OCI-LY7 (cell line): ENCODE measurements around the gene EIF3K. TPM values are rescaled to one million over a fixed set of nuclear protein-coding genes. Genes with fewer than 3 reads are reported as not detected.

ENCODE experiments used
- BruUV-seq: library from RNA; stranded (reverse); fragments of 400-500 nt; replicated peaks from 2 replicates; lab custom pipeline; 2021; lab: Mats Ljungman, UMichigan
- CTCF ChIA-PET: fragments of 300-600 bp; sonication (Branson Sonifier 250); formaldehyde crosslinking; loops from one replicate; lab custom pipeline; 2022; ENCODE audit warnings: antibody characterized with exemption; ENCODE audit not compliant: unreplicated experiment; lab: Charles Lee
- POLR2A ChIA-PET: fragments of 300-600 bp; sonication (Branson Sonifier 250); formaldehyde crosslinking; loops from one replicate; lab custom pipeline; 2022; ENCODE audit warnings: antibody characterized with exemption; lab: Charles Lee
- DNase-seq: peaks from one replicate; pipeline ENCODE4 v3.0.0-alpha.2; 2015; ENCODE audit warnings: low spot score
- H2AFZ ChIP-seq: fragments of 200-600 bp; sonication (generic), shearing (Covaris generic); 2 replicates; pipeline ENCODE4 v1.6.1; 2014; ENCODE audit warnings: mild to moderate bottlenecking, antibody characterized with exemption, low read length, moderate library complexity
- H3K27ac ChIP-seq: fragments of 200-600 bp; sonication (generic); 2 replicates; pipeline ENCODE4 v1.5.1; 2014; ENCODE audit warnings: mixed run types, low read depth, mild to moderate bottlenecking, moderate library complexity, low read length, inconsistent platforms; ENCODE audit not compliant: poor library complexity, severe bottlenecking
- H3K36me3 ChIP-seq: fragments of 200-600 bp; sonication (generic); 2 replicates; pipeline ENCODE4 v1.6.1; 2014; ENCODE audit warnings: mild to moderate bottlenecking, antibody characterized with exemption, low read length, moderate library complexity, mixed read lengths; ENCODE audit not compliant: insufficient read depth
- H3K4me1 ChIP-seq: fragments of 200-600 bp; sonication (generic); 2 replicates; pipeline ENCODE4 v1.5.1; 2014; ENCODE audit warnings: mild to moderate bottlenecking, low read length; ENCODE audit not compliant: insufficient read depth, poor library complexity, severe bottlenecking
- H3K4me2 ChIP-seq: fragments of 200-600 bp; sonication (generic); 2 replicates; pipeline ENCODE4 v1.6.1; 2014; ENCODE audit warnings: mild to moderate bottlenecking, low read length
- H3K4me3 ChIP-seq: fragments of 200-600 bp; sonication (generic); 2 replicates; pipeline ENCODE4 v1.5.1; 2014; ENCODE audit warnings: mild to moderate bottlenecking, low read depth, low read length; ENCODE audit not compliant: poor library complexity, severe bottlenecking
- H3K79me2 ChIP-seq: fragments of 200-600 bp; sonication (generic); 2 replicates; pipeline ENCODE4 v1.6.1; 2016; ENCODE audit warnings: low read depth, mild to moderate bottlenecking, low read length, moderate library complexity, mixed read lengths; ENCODE audit not compliant: insufficient read depth
- H3K9me2 ChIP-seq: fragments of 200-600 bp; sonication (generic); 2 replicates; pipeline ENCODE4 v1.6.1; 2016; ENCODE audit warnings: mild to moderate bottlenecking, low read length, mixed read lengths; ENCODE audit not compliant: insufficient read depth
- H3K9me3 ChIP-seq: fragments of 200-600 bp; sonication (generic); 2 replicates; pipeline ENCODE4 v1.6.1; 2014; ENCODE audit warnings: mild to moderate bottlenecking, mixed run types, low read length, mixed read lengths
- H4K20me1 ChIP-seq: fragments of 200-600 bp; sonication (generic); 2 replicates; pipeline ENCODE4 v1.6.1; 2014; ENCODE audit warnings: mild to moderate bottlenecking, antibody characterized with exemption, low read length, moderate library complexity, mixed read lengths; ENCODE audit not compliant: insufficient read depth
- EZH2phosphoT487 ChIP-seq: fragments of 200-600 bp; sonication (generic); IDR thresholded peaks from 2 replicates; pipeline ENCODE4 v1.6.1; 2018; ENCODE audit warnings: low read depth, borderline replicate concordance, mild to moderate bottlenecking, mixed run types, antibody characterized with exemption, low read length, moderate library complexity, mixed read lengths
- intact Hi-C: fragments of 100-400 bp; cut with micrococcal nuclease; formaldehyde crosslinking; loops from one replicate; pipeline ENCODE4 v1.10.0; 2022; ENCODE audit not compliant: unreplicated experiment
- total RNA-seq, 2 experiments: library from RNA; depleted of rRNA in 1 of 2; stranded (reverse); fragments of >200 nt in 1 of 2; shearing (Covaris generic) in 1 of 2; gene quantifications; 2 replicates each; pipeline ENCODE4 v1.2.3, GENCODE V29; 2014 to 2022
- TF ChIP-seq, protein P1 (sequence below): fragments of 200-600 bp; sonication (generic); conservative IDR thresholded peaks from 2 replicates; pipeline ENCODE4 v1.5.1; 2014; ENCODE audit warnings: mild to moderate bottlenecking, antibody characterized with exemption, low read length, moderate library complexity, mixed read lengths

EIF3K gene
- total RNA-seq, 2 experiments from 2014 or later, result 321 to 364 TPM

GRCh38 chr19:38673030-38673429, 54.0 kb downstream of the EIF3K start:
- no TSS peak for BruUV-seq
- TF ChIP-seq, protein P1, sequence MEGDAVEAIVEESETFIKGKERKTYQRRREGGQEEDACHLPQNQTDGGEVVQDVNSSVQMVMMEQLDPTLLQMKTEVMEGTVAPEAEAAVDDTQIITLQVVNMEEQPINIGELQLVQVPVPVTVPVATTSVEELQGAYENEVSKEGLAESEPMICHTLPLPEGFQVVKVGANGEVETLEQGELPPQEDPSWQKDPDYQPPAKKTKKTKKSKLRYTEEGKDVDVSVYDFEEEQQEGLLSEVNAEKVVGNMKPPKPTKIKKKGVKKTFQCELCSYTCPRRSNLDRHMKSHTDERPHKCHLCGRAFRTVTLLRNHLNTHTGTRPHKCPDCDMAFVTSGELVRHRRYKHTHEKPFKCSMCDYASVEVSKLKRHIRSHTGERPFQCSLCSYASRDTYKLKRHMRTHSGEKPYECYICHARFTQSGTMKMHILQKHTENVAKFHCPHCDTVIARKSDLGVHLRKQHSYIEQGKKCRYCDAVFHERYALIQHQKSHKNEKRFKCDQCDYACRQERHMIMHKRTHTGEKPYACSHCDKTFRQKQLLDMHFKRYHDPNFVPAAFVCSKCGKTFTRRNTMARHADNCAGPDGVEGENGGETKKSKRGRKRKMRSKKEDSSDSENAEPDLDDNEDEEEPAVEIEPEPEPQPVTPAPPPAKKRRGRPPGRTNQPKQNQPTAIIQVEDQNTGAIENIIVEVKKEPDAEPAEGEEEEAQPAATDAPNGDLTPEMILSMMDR, result no peak
- no peak for TF ChIP-seq EZH2phosphoT487
- Histone ChIP-seq H3K4me1 (peaks cover 21% of the 10 kb centered on the region), H3K9me3 (no peaks in the 10 kb centered on the region), H3K4me2 (no peak overlapping the region), H3K27ac (no peak overlapping the region), H4K20me1 (peaks cover 7% of the 10 kb centered on the region; the same call in 1 of the 2 replicates), H3K4me3 (no peak overlapping the region), H3K79me2 (peaks cover 22% of the 10 kb centered on the region), H3K9me2 (no peaks in the 10 kb centered on the region), H2AFZ (no peak overlapping the region), H3K36me3 (peaks cover 16% of the 10 kb centered on the region)
- intact Hi-C loops, result no loop called here
- ChIA-PET POLR2A (no interaction called here), CTCF (no interaction called here)
- no peak for DNase-seq

- ChIA-PET CTCF (no interaction called here), POLR2A (interaction anchor here (0.5 kb wide), 1 partner anchor 76 kb away, joined by 3 read pairs; no protein-coding TSS in a partner anchor)
These were observed 55.6 kb downstream of the EIF3K start for GRCh38 chr19:38674388-38675171.

More at GRCh38 chr19:38674388-38675171, 55.6 kb downstream of the EIF3K start:
- Histone ChIP-seq H3K9me3 (no peaks in the 10 kb centered on the region), H3K36me3 (peaks cover 13% of the 10 kb centered on the region), H3K4me3 (no peak overlapping the region), H3K79me2 (peaks cover 12% of the 10 kb centered on the region), H3K4me1 (peaks cover 18% of the 10 kb centered on the region), H3K27ac (no peak overlapping the region), H2AFZ (no peak overlapping the region), H3K4me2 (no peak overlapping the region), H4K20me1 (peaks cover 5% of the 10 kb centered on the region; the same call in 1 of the 2 replicates), H3K9me2 (no peaks in the 10 kb centered on the region)
- no TSS peak for BruUV-seq
- no peak for DNase-seq
- TF ChIP-seq, protein P1, result no peak
- TF ChIP-seq EZH2phosphoT487, result no peak
- intact Hi-C loops, result no loop called here
